ENCODE measurements around the gene GNAQ.
"Not testable (repeated sequence)": the region's sequence is repeated elsewhere in the genome, so short reads cannot be mapped to it uniquely, and the experiment has no call there.

The GNAQ gene

DNA sequence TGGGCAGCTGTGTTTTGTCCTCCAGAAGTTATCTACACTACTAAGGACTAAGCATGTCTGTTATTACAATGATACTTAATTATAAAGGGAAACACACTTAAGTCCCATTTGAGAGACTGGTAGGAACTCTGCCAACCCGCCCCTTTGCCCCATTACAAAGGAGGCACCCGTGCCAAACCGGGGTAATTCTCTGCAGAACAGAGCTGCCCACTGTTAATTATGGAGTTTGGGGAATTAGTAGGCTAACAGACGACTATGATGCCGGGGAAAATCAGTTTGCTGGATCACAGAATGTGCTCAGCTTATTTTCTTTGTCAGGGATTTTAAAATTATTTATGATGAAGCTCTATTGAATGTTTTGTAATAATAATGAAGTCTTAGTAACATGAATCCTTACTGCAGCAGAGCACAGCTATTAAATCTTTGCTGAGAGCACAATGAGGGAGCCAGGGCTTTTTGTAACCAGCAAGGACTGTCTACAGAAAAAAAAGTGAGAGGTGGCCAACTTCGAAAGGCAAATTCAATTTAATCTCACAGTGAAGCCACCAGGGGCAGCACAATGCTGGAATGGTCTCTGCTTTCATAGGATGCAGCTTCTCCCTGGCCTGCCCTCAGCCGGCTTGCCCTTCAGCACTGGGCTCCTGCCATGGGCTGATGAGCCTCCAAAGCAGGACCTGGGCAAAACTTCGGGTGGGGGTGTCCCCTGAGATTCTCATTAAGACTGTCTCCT, 134.5 kb downstream of the GNAQ start:
- no peak for DNase-seq

DNA sequence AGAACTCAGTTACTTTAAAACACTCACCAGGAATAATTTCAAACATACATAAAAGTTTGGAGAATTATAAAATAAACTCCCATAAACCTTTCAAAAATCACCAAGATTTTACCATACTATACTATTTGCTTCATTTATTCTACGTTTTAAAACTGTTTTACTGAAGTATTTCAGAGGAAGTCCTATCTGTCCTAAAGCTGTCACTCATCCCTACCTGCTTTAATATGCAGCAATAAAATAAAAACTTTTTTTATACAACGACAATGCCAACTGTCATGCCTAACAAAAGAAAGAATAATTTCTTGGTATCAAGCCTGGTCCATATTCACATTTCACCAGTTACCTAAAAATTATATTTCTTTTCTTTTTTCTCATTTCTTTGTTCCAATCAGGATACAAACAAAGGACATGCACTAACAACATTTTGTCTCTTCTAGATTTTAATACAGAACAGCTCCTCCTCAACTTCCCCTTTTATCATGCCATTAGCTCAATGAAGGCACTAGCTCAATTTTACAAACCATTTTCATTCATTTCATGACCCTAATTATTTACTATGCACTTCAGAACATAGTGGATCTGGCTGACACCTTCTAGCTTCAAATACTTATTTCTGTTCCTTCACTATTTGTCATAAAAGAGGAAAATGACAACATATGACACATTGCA, 135.2 kb downstream of the GNAQ start:
- peak; percentile 18 for DNase-seq

DNA sequence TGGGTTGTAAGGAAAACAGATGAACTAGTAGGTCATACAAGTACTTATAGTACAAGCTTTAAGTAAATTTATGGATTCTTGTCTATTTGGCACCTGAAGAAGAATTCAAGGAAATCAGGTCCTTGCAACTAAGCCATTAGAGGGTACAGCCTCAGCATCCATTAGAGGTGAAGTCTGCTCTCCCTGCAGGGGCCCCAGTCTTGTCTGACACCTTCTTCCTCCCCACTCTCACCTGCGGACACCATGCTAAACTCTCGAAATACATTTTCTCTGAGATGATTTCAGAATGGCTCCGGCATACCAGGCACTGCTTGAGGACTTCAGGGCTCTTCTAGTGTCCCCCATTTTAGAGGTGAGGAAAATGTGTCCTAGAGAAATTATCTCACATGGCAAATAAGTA, 137.9 kb downstream of the GNAQ start:
- no peak for DNase-seq

- no peak for DNase-seq
Measured at GRCh38 chr9:77892955-77893514, 138.6 kb downstream of the GNAQ start.

- DNase-seq = peak; percentile 47
Measured at GRCh38 chr9:77892171-77892570, 139.4 kb downstream of the GNAQ start.

DNA sequence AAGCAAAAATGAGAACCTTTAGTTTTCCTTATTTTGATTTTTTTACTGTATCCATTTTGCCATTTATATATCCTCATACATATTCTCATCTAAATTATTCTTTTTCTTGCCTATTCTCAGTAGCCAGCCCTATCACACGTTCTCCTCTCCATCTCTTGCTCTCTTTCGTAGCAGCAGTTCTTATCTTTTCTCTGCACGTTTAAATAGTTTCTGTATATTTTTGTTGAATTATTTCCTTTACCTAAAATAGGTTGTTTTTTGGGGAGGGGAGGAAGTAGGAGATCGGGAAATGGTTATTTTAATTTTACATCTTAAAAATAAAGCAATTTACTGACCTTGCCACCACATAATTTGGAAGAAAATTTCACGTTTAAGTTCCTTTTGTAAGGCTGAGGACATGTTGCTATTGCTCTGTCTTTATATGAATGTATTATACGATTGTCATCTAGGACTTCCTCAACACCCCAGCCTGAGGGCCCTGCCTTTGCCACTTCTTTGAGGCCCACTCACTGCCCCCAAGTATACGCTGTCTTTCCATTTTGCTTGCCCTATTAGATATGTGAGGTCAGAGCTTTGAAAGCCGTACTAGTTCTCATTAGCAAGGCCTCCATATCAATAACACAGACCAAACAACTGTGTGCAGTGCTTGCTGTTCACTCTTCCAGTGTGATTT, 140.3 kb downstream of the GNAQ start:
- no peak for DNase-seq

DNA sequence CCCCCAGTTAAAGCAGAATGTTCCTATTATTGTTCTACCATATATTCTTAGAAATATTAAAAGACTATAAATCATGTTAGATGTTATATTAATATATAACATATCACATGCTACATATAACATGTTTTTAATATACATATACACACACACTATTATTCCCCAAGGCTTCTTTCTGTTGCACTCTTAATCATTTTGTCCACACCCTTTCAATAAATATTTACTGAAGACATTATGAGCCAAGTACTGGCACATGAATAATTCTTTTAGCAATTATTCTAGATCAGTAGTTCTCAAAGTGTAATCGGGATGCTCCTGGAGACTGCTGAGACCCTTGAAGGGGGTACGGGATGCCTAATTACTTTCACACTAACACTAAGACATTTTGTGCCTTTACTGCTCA, 143.9 kb downstream of the GNAQ start:
- no peak for DNase-seq

DNA sequence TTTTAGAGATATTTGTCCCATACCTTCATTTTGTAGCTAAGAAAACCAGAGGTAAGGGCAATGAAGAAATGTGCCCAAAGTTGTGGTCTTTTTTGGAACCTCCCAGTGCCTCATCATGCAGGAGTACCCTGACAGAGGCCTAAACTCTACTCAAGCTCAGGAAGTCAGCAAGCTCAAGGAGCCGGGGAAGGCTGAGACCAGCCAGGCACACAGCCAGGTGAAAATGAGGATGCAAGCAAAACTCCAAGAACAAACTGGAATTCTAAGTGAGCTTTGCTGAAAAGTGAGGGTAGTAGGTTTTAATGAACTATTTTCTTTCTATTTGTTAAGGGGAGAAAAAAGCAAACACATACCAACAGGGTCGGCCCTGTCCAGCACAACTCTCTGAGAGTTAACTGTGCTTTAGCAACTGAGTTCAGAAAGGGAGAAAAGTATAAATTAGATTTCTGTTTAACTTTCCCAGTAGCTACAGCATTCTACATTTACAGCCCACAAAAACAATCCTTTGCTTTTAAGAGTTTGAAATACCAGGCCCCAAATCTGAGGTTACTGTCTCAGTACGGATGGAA, 146.4 kb downstream of the GNAQ start:
- DNase-seq = no peak

DNA sequence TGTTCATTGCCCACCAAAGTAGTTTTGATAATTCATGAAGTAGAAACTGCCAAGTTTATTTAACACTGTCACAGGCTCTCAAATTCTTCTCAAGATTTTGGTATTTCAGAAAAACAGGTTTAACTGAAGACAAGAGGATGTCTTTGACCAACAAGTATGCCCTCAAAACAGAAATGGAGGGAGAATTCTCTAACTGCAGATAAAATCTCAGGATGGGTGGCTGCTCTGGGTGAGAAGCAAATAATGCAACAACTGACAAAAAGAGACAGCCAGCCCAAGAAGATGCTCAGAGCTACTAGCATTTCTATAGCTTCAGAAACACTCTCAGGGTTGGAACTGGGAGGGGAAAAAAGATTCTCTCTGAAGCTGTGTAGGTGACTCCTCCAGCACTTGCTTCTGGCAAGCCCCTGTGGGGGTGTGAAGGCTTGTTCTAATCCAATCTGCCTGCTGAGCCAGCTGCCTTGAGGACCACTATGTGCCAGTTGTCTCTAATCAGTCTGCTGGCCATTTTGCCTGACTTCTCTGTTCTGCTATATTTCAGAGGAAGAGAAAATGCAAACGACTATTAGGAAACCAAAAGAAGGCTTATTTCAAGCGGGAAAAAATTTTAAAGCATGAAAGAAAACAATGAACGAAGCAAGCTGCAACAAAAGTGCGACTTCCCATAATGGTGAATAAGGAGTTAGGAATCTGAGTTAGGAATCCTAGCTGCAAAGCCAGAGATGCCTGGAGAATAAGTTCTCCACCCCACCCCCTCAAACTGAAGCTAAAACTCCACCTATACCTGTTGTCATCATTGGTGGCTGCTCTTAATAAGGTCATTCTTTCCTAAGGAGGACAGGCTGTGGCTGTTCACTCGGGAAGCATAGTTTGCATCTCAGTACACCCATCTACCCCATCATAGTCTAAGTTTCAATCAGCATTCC, 147.5 kb downstream of the GNAQ start:
- DNase-seq = no peak

GRCh38 chr9:77883133-77883532, 148.5 kb downstream of the GNAQ start:
- no peak for DNase-seq

DNA sequence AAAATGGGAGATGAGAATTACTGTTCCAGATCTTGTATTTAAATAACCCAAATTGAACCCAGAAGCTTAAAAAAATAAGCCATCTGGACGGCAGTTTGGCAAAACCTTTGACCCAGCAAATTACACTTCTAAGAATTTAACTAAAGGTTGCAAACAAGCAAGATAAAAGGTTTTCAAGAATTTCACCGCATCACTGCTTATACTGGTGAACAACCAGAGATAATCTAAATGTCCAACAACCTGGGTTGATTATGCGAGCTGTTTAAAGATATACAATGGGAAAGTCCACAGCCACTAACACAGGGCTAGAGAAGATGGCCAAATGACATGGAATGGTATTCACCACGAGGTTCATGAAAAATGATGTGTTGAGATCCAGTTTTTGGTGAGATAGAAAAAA, 149.3 kb downstream of the GNAQ start:
- DNase-seq = no peak

GRCh38 chr9:77881634-77882033, 150.0 kb downstream of the GNAQ start:
- DNase-seq = not testable (repeated sequence)

DNA sequence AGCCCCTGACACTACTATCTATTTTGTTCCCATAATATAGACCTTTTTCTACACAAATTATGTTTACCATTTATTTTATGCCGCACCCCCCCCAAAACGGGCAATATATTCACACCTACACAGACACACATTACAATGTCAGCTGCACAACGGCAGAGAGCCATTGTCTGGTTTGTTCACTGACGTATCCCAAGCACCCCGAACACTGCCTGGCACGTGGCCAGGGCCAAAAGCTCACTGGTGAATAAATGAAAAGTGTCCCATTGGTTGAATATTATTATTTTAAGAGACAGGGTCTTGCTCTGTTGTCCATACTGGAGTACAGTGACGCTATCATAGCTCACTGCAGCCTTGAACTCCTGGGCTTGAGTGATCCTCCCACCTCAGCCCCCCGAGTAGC, 150.5 kb downstream of the GNAQ start:
- no peak for DNase-seq

- DNase-seq = no peak
Measured at GRCh38 chr9:77879437-77879943, 152.1 kb downstream of the GNAQ start.

DNA sequence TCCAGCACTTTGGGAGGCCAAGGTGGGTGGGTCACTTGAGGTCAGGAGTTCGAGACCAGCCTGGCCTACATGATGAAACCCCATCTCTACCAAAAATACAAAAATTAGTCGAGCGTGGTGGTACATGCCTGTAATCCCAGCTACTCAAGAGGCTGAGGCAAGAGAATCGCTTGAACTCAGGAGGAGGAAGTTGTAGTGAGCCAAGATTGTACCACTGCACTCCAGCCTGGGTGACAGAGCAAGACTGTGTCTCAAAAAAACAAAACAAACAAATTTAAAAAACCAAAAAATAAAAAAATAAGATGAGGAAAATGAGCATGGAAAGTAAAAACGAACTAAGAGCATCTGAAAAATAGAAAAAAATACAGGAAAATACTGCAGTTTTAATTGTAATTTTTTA, 152.8 kb downstream of the GNAQ start:
- DNase-seq = not testable (repeated sequence)

DNA sequence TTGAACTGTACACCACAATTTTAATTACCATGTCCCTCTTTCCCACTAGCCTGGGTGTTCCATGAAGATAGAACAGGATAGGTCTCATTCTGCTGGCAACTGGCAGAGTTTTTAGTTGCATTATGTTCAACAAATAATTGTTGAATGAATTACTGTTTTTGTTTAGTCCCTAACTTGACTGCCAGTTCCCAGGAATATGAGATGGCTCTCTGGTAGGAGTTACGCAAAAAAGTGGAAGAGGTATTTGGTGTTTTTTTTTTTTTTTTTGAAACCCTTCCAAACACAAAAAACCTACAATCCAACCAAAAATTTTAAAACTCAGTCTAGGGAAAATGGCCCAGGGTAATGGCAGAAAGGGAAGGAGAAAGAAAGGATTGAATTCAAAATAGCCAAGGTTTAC, 153.6 kb downstream of the GNAQ start:
- DNase-seq = no peak

GRCh38 chr9:77876590-77876989, 155.0 kb downstream of the GNAQ start:
- no peak for DNase-seq

- no peak for DNase-seq
Measured at GRCh38 chr9:77876091-77876490, 155.5 kb downstream of the GNAQ start.

DNA sequence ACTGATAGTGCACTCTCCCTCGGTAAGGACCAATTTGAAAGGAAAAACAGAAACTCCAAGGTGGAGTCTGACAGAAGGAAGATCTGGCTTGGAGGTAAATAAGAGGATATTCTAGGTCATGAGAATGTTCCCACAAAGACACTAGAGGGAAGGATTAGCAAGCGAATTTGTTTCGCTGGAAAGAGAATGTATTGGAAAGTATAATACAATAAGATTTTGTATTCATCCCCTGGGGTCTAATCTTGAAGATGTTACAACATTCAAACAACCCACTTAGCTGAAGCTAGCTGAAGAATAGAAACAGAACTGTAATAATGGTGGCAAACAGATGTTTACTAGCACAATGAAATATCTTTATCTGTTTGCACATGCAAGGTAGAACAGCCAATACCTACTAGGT, 158.7 kb downstream of the GNAQ start:
- no peak for DNase-seq

DNA sequence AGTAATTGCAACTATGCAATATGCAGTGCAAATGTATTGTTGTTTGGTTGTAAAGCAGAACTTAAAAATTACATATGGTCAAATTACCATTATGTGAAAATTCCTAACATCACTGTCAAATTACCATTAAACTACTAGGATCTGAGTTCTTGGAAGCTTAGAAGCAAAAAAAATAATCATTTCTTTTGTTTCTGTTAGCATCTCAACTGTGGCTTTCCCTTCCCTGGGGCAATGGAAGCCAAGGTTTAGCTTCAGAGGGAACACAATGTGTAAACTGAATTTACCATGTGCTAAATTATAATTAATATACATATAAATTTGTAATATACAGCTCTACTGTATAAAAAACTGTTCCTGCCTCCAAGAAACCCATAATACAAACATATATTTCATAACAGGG, 159.4 kb downstream of the GNAQ start:
- DNase-seq = no peak

DNA sequence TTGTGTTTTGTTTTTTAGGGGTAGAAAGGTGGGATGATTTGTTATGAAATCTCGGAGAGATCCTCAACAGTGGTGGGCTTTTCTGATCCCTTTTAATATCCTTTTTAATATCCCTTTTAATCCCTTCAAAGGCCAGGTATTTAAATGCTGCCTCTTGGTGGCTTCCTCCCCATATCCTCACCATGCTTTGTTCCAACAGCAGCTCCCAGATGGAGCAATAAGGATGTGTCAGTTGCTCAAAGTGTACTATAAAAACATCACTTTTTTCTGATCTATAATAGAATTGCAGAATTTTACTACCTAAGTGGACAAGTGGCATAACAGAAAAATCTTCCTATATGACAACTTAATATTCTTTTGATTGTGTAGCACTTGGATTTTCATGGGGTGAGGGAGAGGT, 160.1 kb downstream of the GNAQ start:
- no peak for DNase-seq

- no peak for DNase-seq
Measured at GRCh38 chr9:77866878-77867277, 164.7 kb downstream of the GNAQ start.

Data from suppressor macrophage treated with lipopolysaccharide for 4 hours (primary cell).